HTR-8/SVneo (cell line): ENCODE data around the gene CPNE1.

ENCODE experiments used
- DNase-seq: peaks from one replicate; pipeline ENCODE4 v3.0.0; 2011; ENCODE audit warnings: low spot score, mixed read lengths; ENCODE audit not compliant: insufficient read length
- FAIRE-seq: peaks from 2 replicates; lab custom pipeline; 2011; peaks lifted over from hg19 to GRCh38; lab: Jason Lieb, UNC

Gene CPNE1

DNA sequence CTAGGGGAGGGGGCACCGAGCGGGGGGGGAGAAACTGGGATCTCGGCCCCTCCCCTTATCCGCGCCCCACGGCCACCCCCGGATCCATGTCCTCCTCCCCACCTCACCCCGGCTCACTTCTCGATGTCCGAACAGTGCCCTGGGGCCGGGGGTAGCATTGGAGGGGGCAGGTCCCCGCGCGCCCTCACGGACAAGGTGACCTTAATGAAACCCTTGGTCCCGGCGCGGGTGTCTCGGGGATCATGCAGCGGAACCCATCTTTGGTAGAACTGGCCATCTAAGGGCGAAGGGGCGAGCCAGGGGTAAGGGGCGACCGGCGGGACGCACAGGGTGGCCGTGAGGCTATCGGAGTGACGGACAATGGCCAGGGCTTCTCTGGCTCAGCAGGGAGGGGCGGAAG, 62.7 kb downstream of the CPNE1 start:
- DNase-seq (no peak), FAIRE-seq (no peak)

DNA sequence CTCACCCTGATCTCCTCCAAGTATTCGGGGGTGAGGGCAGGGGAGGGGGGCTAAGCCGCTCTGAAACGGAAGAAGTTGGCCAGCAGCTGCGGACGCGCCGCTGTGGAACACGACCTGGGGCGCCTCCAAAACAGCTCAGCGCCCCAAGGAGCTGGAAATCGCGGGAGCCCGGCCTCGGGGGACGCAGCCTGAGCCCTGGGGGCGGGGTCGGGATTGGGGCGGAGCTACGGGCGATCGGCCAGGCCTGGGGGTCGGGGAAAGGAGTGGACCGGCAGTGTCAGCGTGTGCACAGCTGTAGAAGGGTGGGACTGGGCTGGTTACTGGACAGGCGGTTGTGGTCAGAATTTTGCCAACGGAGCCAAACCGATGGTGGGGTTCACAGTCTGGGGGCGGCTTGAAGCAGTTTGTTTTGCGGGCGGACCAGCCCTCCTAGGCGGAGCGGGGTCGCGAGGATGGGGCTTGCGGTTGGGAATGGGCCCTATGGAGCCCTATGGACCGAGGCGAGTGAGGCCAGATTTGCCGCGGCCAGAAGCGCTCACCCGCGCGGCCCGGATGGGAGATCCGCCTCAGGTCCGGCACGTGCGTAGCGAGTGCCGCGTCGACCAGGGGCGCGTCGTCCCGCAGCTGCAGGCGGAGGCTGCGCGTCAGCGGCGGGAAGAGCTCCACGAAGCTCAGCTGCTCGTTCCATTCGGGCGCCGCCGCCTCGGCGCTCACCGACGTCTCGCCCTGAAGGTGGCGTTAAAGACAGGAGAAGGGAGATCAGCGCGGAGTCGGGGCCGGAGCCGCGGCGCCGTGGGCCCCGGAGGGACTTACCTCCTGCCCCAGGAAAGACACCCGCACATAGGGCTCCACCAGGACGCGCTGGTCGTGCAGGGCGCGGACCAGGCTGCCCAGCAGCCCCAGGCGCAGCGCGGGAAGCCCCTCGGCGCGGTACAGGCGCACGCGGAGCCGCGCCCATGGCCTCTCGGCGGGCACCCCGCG, 63.4 kb downstream of the CPNE1 start:
- DNase-seq (no peak), FAIRE-seq (no peak)

DNA sequence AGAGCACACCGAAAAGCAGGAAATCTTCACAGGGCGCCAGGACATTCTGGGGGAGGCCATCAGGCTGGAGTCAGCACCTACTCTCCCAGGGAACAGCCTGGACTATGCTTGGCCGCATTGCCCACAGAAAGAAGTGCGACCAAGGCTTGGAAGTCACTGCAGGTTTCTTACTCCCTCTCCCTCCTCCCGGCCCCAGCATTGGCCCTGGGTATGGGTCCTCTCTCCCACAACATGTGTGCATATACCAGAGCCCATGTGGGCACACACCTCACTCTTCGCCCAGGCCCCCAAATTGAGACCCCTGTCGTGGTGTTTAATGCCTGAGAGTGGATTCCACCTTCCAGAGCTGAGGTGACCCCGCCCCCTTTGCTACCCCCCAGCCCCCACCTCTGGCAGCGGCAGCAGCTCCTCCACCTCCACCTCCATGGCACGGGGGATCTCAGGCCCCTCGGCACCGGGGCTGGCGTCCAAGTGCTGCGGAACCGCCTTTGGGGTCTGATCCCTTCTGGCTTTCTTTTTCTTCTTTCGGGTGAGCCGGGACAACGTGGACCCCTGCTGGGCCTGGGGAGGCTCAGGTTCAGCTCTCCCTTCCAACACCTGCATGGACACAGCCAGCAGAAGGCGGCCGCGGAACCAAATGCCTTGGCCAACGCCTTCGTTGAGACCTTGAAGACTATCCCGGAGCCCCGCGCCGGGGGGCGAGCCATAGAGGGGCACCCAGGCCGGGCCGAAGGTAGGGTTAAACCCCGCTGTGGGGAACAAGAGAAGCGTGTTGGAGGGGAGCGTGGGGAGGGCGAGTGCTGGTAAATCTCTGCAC, 64.3 kb downstream of the CPNE1 start:
- DNase-seq (no peak), FAIRE-seq (no peak)

DNA sequence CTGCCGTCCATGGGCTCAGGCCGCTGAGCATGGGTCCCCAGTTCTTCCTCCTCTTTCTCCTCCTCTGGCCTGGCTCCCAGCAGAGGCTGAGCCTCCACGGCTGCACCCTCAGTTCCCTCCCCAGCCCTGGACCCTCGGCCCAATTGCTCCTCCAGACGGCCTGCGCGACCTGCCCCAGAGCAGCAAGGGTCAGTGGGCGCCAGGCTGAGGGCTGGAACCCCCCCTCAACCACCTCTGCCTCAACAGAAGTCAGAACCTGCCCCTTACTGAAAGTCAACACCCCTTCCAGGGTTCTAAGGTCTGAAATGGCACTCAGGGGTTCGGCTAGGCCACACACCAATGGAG, 65.0 kb downstream of the CPNE1 start:
- FAIRE-seq: no peak

DNA sequence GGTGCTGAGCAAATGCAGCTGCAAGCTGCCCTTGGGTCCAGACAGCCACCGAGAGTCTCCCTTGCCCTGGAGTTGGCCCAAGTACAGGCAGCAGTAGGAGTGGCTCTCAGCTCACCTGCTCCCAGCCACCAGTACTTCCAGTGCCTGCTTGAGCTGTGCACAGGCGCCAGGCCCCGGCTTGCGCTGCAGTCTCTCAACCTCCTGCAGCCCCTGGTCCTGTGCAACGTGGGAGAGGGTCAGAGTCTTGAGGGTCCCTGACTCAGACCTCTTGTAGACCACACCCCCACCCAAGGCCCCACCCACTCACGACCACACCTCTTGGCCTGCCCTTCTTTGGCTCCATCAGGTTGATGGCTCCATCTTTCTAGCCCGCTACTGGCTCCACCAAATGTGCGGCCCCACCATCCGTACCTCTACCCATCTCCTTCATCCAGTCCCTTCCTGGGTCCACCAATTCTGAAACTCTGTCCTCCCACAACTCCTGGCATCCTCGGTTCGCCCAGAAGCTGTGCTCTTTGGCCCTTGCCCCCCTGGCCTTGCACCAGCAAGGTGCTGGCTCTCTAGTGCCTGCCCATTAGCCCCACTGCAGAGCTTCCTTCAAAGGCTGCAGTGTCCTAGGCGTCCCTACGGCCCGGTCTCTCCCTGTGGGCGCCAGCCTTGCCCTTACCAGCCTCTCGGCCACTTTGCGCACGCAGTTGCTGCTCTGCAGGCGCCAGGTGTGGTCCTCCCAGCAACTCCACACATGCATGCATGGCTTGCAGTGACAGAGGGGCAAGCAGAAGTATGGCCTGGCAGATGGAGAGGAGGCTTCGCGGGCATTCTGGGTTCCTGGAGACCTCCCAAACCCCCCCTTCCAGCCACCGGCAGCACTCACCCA, 65.6 kb downstream of the CPNE1 start:
- no peak for DNase-seq
- FAIRE-seq: no peak

More for the DNA sequence above, 65.0 kb downstream of the CPNE1 start:
- no peak for DNase-seq

DNA sequence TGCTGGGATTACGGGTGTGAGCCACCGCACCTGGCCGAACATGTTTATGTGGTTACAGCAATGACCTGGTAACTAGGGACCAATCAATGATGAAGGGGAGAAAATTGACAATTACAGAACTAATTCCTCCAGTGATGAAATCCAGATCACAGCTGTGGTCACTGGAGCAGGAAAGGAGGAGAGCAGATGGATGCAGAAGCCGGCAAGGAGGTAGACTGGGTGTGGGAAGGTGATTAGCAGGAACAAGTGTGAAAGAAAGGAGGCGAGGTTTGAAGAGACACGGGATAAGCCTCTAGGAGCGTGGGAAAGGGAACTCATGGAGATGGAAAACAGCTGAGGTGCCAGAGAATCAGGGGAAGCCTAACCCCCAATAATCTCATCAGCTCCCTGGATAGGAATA, 66.2 kb downstream of the CPNE1 start:
- DNase-seq (no peak), FAIRE-seq (no peak)

DNA sequence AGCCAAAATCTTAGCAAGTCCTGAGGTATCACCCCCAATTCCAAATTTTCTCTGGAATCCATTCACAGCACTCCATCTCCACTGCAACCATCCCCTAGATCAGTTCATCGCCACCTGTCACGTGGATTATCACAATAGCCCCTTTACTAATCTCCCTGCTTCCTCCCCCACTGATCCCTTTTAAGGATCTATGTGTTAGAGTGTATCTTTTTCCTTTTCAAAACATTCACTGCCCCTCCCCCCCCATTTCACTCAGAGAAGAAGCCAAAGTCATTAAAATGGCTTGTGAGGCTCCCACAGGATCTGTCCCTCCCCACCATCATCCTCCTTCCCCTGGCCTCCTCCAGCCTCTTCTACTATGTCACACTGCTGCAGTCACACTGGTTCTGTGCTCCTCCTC, 67.5 kb downstream of the CPNE1 start:
- no peak for DNase-seq
- FAIRE-seq: no peak

DNA sequence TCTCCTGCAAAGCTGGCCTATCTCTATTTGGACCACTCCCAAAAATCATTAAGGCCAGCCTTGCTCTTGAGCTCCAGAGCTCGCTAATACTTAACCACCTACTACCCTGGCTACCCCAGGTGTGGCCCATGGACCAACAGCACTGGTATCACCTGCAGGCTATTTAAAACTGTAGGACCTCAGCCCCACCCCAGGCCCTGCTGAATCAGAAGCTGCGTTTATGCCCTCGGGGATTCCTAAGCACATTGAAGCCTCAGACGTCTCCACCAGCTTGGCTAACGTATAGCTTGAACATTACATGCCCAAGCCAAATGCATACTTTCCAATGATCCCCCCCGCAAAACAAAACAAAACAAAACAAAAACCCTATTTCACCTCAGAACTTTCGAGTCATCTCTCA, 68.8 kb downstream of the CPNE1 start:
- FAIRE-seq: no peak
- no peak for DNase-seq

DNA sequence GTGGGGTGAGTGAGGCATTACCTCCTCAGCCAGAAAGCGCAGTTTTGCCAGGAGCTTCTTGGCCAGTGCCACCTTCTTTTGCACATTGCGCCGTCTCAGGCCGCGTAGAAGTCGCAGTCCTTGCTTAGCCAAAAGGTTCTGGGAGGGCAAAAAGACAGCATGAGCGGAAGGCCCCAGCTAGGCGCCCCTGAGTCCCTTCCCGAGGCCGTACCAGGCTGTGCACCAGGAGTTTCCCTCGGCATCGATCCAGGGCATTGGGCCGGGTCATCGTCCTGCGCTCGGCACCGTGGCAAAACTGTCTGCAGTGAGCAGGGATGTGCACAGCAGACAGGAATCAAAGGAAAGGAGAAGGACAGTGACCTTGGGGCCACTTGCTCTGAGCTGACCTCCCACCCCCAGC, 69.2 kb downstream of the CPNE1 start:
- no peak for DNase-seq
- FAIRE-seq: no peak

DNA sequence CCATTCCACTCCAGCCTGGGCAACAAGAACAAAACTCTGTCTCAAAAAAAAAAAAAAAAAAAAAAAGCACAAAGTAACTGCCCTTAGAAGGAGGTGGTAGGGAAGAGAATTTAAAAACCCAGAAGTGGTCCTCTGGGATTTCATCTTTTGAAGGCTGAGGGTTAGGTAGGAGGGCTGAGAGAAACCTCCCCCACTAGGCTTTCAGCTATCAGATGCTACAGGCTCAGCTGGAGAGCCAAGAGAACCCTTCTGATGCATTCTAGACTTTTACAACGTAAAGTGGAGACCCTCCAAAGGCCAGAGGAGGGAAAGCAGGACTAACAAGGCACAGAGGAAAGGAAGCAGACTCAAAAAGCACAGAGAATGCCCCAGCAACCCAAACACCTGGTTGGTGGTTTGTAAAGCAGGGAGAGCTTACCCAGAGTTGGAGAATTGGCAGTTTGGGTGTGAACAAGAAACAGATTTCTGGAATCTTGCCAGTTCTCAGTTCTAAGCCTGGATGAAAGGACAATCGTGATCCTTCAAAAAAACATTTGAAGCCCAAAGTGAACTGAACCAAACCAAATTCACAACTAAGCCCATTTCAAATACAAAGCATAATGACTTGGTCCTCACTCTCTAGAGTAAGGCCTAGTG, 72.2 kb downstream of the CPNE1 start:
- DNase-seq (no peak), FAIRE-seq (no peak)

DNA sequence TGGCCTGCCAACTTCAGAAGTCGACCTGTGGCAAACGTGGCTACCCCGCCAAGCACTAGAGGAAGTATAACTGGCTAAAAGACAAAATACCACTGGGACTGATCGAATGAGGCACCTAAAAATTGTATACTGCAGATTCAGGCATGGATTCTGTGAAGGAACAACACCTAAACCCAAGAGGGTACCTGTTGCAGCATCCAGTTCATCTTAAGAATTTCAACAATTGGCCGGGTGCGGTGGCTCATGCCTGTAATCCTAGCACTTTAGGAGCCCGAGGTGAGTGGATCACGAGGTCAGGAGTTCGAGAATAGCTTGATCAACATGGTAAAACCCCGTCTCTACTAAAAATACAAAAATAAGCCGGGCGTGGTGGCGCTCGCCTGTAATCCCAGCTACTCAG, 76.3 kb downstream of the CPNE1 start:
- DNase-seq (no peak), FAIRE-seq (no peak)

DNA sequence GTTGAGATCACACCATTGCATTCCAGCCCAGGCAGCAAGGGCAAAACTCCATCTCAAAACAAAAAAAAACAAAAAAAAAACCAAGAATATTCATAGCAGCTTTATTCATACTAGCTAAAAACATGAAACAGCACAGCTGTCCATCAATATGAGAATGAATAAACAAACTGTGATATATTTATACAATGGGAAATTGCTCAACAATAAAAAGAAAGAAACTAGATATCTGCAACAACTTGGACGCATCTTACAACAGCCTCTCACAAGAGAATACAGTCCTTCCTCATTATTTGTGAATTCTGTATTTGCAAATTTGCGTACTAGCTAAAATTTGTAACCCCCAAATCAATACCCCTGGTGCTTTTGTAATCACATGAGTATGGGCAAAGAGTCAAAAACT, 77.3 kb downstream of the CPNE1 start:
- FAIRE-seq (no peak), DNase-seq (no peak)

DNA sequence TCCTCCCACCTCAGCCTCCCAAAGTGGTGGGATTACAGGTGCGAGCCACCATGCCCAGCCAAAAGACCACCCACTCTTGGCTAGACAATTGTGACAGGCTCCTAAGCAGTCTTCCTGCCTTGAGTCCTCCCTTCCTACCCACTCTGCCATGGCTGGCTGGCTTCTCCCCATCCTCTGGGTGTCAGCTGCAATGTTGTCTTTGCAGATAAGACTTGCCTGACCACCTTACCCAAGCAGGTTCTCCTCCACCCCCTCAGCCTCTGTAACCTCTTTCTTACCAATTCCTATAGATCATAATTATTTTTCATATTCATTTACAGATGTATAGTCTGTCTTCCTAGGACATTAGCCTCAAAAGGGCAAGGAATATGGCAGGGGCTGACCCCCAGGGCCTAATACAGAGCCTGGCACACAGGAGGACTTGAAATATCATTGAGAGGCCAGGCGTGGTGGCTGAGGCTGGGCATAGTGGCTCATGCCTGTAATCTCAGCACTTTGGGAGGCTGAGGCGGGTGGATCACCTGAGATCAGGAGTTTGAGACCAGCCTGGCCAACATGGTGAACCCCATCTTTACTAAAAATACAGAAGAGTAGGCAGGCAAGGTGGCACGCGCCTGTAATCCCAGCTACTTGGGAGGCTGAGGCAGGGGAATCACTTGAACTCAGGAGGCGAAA, 77.8 kb downstream of the CPNE1 start:
- DNase-seq: no peak
- no peak for FAIRE-seq

DNA sequence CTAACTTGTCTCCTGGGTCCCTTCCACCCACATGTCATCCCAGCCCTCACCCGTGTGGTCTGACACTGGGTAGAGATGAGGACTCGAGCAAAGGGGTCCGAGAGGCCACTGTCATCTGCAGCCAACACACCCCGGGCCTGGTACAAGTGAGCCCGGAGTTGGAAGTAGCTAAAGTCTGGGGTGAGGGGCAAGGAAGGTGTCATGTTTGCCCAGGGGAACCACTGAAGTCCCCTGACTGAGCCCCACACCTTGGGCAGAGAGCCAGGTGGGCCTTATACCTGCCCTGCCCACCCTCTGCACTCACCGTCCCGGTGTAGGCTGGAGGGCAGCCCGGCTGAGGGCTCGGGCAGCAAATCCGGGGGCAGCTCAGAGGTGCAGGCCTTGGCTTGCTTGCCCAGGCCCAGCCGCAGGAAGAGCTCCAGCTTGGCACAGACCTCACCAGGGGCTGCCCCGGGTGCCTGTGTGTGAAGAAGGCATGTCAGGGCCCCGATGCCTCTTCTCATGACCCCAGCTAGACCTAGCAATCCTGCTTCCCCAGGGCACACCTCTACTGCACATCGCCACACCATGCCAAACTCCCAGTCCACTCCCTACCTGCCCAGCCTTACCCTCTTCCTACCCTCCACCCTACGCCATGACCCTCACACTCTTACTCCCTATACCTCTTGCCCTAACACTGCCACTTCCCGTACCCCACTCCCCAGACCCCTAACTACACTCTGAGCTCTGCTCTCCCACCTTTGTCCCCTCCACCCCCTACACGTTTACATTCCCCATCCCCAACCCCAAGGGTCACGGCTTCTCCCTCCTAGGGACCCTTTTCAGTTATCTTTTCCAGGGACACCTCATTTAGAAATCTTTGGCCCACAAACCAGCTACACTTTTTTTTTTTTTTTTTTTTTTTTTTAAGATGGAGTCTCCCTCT, 80.8 kb downstream of the CPNE1 start:
- FAIRE-seq: no peak
- DNase-seq: no peak

DNA sequence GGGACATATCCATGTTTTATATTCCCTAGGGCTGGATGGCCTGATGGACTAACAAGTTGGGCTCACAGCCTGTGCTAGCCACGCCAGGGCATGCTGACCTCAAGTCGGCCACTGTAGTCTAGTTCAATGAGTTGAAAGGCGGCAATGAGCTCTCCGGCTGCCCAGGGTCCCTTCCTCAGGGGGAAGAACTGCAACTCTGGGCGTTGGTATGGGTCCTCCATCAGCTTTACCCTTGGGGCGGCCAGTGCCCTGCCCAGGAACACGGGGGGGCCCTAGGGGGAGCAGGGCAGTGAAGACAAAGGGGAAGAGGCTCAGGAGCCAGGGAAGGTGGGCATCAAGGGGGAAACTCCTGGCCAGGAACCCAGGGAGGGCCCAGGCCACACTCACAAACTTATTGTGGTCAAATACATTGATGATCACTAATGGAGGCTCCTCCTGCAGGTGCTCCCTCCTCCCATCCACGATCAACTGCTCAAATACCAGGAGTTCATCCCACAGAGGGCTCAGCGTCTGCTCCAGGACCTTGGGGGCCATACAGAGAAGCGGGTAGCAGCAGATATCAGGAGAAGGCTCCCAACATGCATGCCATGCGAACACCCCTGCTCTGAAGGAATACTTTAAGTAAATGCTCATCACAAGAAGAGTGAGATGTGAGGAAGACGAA, 81.8 kb downstream of the CPNE1 start:
- DNase-seq (no peak), FAIRE-seq (no peak)

DNA sequence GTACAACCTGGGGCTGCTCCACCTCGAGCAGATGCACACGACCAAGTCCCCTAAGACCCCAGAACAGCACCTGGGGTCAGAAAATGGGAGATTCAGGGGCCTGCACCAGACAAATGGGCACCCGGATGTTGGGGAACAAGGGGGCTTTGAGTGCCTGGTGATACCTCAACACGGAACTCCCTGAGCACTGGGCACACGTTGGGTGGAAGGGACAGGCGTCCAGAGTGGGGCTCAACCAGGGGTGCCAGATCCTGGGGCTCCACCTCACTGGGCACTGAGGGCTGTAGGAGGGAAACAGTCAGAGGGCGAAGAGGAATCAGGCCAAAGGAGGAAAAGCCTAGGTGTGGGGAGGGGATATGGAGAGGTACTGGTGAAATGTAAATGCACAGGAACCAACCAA, 82.6 kb downstream of the CPNE1 start:
- FAIRE-seq (no peak), DNase-seq (no peak)

DNA sequence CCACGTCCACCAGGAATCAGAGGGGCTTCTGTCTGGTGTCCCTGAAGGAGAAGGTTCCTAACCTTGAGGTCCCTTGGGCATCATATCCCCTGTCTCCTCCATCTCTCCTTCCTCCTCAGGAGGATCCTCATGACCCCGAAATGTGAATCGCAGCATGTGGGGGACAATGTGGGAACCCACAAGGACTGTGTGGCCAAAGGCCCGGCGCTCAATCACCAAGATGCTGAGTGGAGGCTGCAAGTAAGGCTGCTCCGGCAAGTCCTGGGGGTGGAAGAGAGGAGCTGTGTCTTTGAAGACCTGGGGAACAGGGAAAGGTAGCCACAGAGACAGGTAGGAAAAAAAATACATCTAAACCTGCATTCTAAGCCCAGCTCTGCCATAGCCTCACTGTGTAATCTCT, 85.5 kb downstream of the CPNE1 start:
- no peak for FAIRE-seq
- DNase-seq: no peak

DNA sequence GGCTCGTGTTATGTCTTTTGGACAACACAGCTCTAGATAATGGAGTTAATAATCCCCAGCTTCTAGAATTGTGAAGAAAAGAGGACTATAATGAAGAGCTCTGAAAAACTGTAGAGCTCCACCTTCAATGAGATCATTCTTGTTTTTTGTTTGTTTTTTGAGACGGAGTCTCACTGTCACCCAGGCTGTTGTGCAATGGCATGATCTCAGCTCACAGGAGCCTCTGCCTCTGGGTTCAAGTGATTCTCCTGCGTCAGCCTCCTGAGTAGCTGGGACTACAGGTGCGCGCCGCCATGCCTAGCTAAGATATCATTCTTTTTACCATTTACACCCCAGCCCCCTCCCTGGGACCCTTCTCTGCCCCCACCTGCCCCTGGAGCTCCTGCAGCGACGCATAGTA, 86.2 kb downstream of the CPNE1 start:
- no peak for FAIRE-seq
- no peak for DNase-seq
